ENCODE data around the gene LHFPL2. TPM values are rescaled to one million over a fixed set of nuclear protein-coding genes. Genes with fewer than 3 reads are reported as not detected.

LHFPL2 gene
- total and polyA plus RNA-seq, 2 donors (not counting 1 experiment from before 2014, with no cell fraction given), result 3.8 to 35.5 TPM

- intact Hi-C loops (cut with micrococcal nuclease), result no loop called here
- H3K4me1 ChIP-seq (ENCODE audit: control insufficient read depth in 2 of 2, insufficient read depth in 2 of 2, low read length in 2 of 2), result peaks cover under 1% of the 10 kb centered on the region in 2 donors
- H3K9me3 ChIP-seq (ENCODE audit: control extremely low read depth in 1 of 3, control insufficient read depth in 2 of 3, insufficient read depth in 1 of 3, low read length in 2 of 3), result no peaks in the 10 kb centered on the region
- no peak overlapping the region for H3K4me2 ChIP-seq (replicated peaks; ENCODE audit: low read depth, low read length, poor library complexity, severe bottlenecking)
- CTCF ChIA-PET, result interaction anchor here (0.7 kb wide), 1 partner anchor 479 kb away, joined by 3 read pairs; no protein-coding TSS in a partner anchor
- H3K27me3 Mint-ChIP-seq, result no peaks in the 10 kb centered on the region
- H3K36me3 ChIP-seq (replicated peaks in 1 of 2; ENCODE audit: control extremely low read depth in 1 of 2, control insufficient read depth in 1 of 2, extremely low read depth in 1 of 2, insufficient read depth in 2 of 2, low read length in 1 of 2), result no peaks in the 10 kb centered on the region
- no CpG with 5 or more reads among the region's 1 CpG for WGBS (ENCODE audit: insufficient coverage)
- POLR2A ChIA-PET, result no interaction called here
- H3K27ac ChIP-seq (ENCODE audit: low read length in 2 of 2), result no peak overlapping the region
- H2AFZ ChIP-seq (ENCODE audit: insufficient read depth, low read depth, low read length, poor library complexity, severe bottlenecking), result no peak overlapping the region
- DNase-seq, result no peak
- no peak for TF ChIP-seq EZH2 (IDR thresholded peaks at IDR 0.05; ENCODE audit: borderline replicate concordance, insufficient read depth, low read depth, low read length, poor library complexity, severe bottlenecking)
- TF ChIP-seq CTCF (IDR thresholded peaks at IDR 0.05), result no peak
- no peaks in the 10 kb centered on the region for H3K79me2 ChIP-seq (ENCODE audit: control insufficient read depth, insufficient read depth, low read length)
- no peak overlapping the region for H3K9ac ChIP-seq (ENCODE audit: low read length)
- H3K9me3 Mint-ChIP-seq (ENCODE audit: insufficient read depth), result no peaks in the 10 kb centered on the region
- H3K4me1 Mint-ChIP-seq, result peaks cover 7% of the 10 kb centered on the region
- H3K4me3 Mint-ChIP-seq, result no peak overlapping the region
- H4K20me1 ChIP-seq (ENCODE audit: control insufficient read depth, insufficient read depth, low read length, poor library complexity, severe bottlenecking), result no peaks in the 10 kb centered on the region
- H3K27me3 ChIP-seq (replicated peaks in 1 of 4; ENCODE audit: control extremely low read depth in 1 of 4, control insufficient read depth in 3 of 4, insufficient read depth in 4 of 4, low read length in 3 of 4), result no peaks in the 10 kb centered on the region
- ATAC-seq (ENCODE audit: low read depth), result no peak
- no peak overlapping the region for H3K27ac Mint-ChIP-seq
- H3K4me3 ChIP-seq (ENCODE audit: control extremely low read depth in 1 of 5, extremely low read depth in 1 of 5, insufficient read depth in 1 of 5, low read depth in 2 of 5, low read length in 4 of 5), result no peak overlapping the region
Observed at GRCh38 chr5:78654386-78654785, 5.8 kb upstream of the LHFPL2 start.

- H3K4me1 Mint-ChIP-seq, result peaks cover 7% of the 10 kb centered on the region
- peaks cover 3 to 4% of the 10 kb centered on the region in 2 donors for H3K4me1 ChIP-seq (ENCODE audit: control insufficient read depth in 2 of 2, insufficient read depth in 2 of 2, low read length in 2 of 2)
- no peak overlapping the region for H3K4me2 ChIP-seq (replicated peaks; ENCODE audit: low read depth, low read length, poor library complexity, severe bottlenecking)
- H3K9me3 ChIP-seq (ENCODE audit: control extremely low read depth in 1 of 3, control insufficient read depth in 2 of 3, insufficient read depth in 1 of 3, low read length in 2 of 3), result no peaks in the 10 kb centered on the region
- no peak overlapping the region for H2AFZ ChIP-seq (ENCODE audit: insufficient read depth, low read depth, low read length, poor library complexity, severe bottlenecking)
- CTCF ChIA-PET, result no interaction called here
- H3K4me3 ChIP-seq (ENCODE audit: control extremely low read depth in 1 of 5, extremely low read depth in 1 of 5, insufficient read depth in 1 of 5, low read depth in 2 of 5, low read length in 4 of 5), result no peak overlapping the region
- H3K27ac ChIP-seq (ENCODE audit: low read length in 2 of 2), result no peak overlapping the region
- H3K36me3 ChIP-seq (replicated peaks in 1 of 2; ENCODE audit: control extremely low read depth in 1 of 2, control insufficient read depth in 1 of 2, extremely low read depth in 1 of 2, insufficient read depth in 2 of 2, low read length in 1 of 2), result no peaks in the 10 kb centered on the region
- no peak for DNase-seq
- no peak for ATAC-seq (ENCODE audit: low read depth)
- H4K20me1 ChIP-seq (ENCODE audit: control insufficient read depth, insufficient read depth, low read length, poor library complexity, severe bottlenecking), result no peaks in the 10 kb centered on the region
- WGBS (ENCODE audit: insufficient coverage), result 100% methylated on average over 3 of the region's 6 CpGs
- H3K27me3 ChIP-seq (replicated peaks in 1 of 4; ENCODE audit: control extremely low read depth in 1 of 4, control insufficient read depth in 3 of 4, insufficient read depth in 4 of 4, low read length in 3 of 4), result no peaks in the 10 kb centered on the region
- no peak overlapping the region for H3K9ac ChIP-seq (ENCODE audit: low read length)
- no peaks in the 10 kb centered on the region for H3K79me2 ChIP-seq (ENCODE audit: control insufficient read depth, insufficient read depth, low read length)
- intact Hi-C loops (cut with micrococcal nuclease), result no loop called here
- TF ChIP-seq CTCF (IDR thresholded peaks at IDR 0.05) (no peak), EZH2 (IDR thresholded peaks at IDR 0.05; ENCODE audit: borderline replicate concordance, insufficient read depth, low read depth, low read length, poor library complexity, severe bottlenecking) (no peak)
- no peaks in the 10 kb centered on the region for H3K9me3 Mint-ChIP-seq (ENCODE audit: insufficient read depth)
- no peak overlapping the region for H3K4me3 Mint-ChIP-seq
- H3K27ac Mint-ChIP-seq, result no peak overlapping the region
- no peaks in the 10 kb centered on the region for H3K27me3 Mint-ChIP-seq
- POLR2A ChIA-PET, result no interaction called here
Observed at GRCh38 chr5:78653681-78654366, 5.3 kb upstream of the LHFPL2 start.
